Activated CD8-positive, alpha-beta T cell treated with anti-CD3 and anti-CD28 coated beads for 36 hours (primary cell): ENCODE results near the gene OBP2B. TPM values are rescaled to one million over a fixed set of nuclear protein-coding genes. Genes with fewer than 3 reads are reported as not detected.
"Not testable (repeated sequence)": the region's sequence is repeated elsewhere in the genome, so short reads cannot be mapped to it uniquely, and the experiment has no call there.

Source experiments
- ATAC-seq: fragments of 200-7000 bp; cut with Tn5 transposase; one replicate; pipeline ENCODE4 v1.10.0; 2021; ENCODE audit warnings: mild to moderate bottlenecking, moderate library complexity
- CTCF ChIA-PET: fragments of 350-600 bp; sonication (Branson Sonifier 250); formaldehyde crosslinking; loops from one replicate; lab custom pipeline; 2021; ENCODE audit warnings: antibody characterized with exemption; lab: Charles Lee
- POLR2A ChIA-PET: fragments of 350-600 bp; sonication (Branson Sonifier 250); formaldehyde crosslinking; loops from one replicate; lab custom pipeline; 2021; ENCODE audit warnings: antibody characterized with exemption; lab: Charles Lee
- DNase-seq: peaks from one replicate; pipeline ENCODE4 v3.0.0-alpha.2; 2020
- H3K27ac Mint-ChIP-seq: one replicate; pipeline ENCODE4 v1.8.0; 2021; ENCODE audit warnings: mild to moderate bottlenecking, mixed read lengths
- H3K27me3 Mint-ChIP-seq: one replicate; pipeline ENCODE4 v1.8.0; 2021; ENCODE audit warnings: mixed read lengths
- H3K36me3 Mint-ChIP-seq: one replicate; pipeline ENCODE4 v1.8.0; 2021; ENCODE audit warnings: low read depth, mixed read lengths
- H3K4me1 Mint-ChIP-seq: one replicate; pipeline ENCODE4 v1.8.0; 2021; ENCODE audit warnings: low read depth, mixed read lengths
- H3K4me3 Mint-ChIP-seq: one replicate; pipeline ENCODE4 v1.8.0; 2021; ENCODE audit warnings: mild to moderate bottlenecking, moderate library complexity, mixed read lengths
- H3K9me3 Mint-ChIP-seq: one replicate; pipeline ENCODE4 v1.8.0; 2021; ENCODE audit warnings: mixed read lengths
- intact Hi-C: fragments of 100-400 bp; cut with micrococcal nuclease; formaldehyde crosslinking; loops from one replicate; pipeline ENCODE4 v1.10.0; 2022
- total RNA-seq, 2 experiments: library from RNA; stranded (reverse); gene quantifications; one replicate each; pipeline ENCODE4 v1.2.3, GENCODE V29; 2021
- TF ChIP-seq, protein P1 (sequence below): fragments of 200-600 bp; IDR thresholded peaks from one replicate; pipeline ENCODE4 v1.8.0; 2022; ENCODE audit warnings: antibody characterized with exemption, mild to moderate bottlenecking

Gene OBP2B
- total RNA-seq, 2 experiments from 2014 or later, result not detected

DNA sequence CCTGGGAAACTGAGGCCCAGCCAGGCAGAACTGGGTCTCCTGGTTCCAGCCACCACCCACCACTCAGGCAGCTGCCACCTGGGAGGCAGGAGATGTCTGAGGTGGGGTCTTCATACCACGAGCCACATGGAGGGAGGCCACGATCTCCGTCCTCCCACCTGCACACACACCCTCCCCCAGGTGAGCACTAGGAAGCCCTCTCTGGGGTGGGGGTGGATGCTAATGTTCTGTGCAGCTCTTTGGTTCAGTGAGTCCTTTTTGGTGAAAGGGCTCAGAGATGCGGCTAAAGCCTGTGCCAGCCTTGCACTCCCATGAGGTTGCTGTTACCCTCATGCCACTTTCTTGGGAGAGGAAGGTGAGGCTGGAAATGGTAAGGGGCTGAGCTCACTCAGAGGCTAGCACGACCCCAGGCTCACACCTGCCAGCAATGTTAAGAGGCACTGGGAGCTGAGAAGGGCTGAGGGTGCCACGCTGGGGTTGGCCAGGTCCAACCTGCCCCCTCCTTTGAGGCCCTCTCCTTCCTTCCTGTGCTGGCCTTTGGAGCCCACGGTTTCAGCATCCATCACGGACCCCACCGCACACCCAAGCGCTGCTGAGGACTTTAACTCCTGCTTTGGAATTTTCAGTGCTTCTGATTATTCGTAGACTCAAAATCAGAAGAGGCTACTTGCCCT, 26.6 kb upstream of the OBP2B start:
- TF ChIP-seq, protein P1, sequence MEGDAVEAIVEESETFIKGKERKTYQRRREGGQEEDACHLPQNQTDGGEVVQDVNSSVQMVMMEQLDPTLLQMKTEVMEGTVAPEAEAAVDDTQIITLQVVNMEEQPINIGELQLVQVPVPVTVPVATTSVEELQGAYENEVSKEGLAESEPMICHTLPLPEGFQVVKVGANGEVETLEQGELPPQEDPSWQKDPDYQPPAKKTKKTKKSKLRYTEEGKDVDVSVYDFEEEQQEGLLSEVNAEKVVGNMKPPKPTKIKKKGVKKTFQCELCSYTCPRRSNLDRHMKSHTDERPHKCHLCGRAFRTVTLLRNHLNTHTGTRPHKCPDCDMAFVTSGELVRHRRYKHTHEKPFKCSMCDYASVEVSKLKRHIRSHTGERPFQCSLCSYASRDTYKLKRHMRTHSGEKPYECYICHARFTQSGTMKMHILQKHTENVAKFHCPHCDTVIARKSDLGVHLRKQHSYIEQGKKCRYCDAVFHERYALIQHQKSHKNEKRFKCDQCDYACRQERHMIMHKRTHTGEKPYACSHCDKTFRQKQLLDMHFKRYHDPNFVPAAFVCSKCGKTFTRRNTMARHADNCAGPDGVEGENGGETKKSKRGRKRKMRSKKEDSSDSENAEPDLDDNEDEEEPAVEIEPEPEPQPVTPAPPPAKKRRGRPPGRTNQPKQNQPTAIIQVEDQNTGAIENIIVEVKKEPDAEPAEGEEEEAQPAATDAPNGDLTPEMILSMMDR, result no peak
- CTCF ChIA-PET, result no interaction called here
- peaks cover 3% of the 10 kb centered on the region for H3K4me1 Mint-ChIP-seq
- no peak overlapping the region for H3K4me3 Mint-ChIP-seq
- no peaks in the 10 kb centered on the region for H3K9me3 Mint-ChIP-seq
- peaks cover 8% of the 10 kb centered on the region for H3K27me3 Mint-ChIP-seq
- POLR2A ChIA-PET, result no interaction called here
- no peak overlapping the region for H3K27ac Mint-ChIP-seq
- ATAC-seq (no peak), DNase-seq (no peak)
- intact Hi-C loops, result no loop called here
- H3K36me3 Mint-ChIP-seq, result no peaks in the 10 kb centered on the region

- POLR2A ChIA-PET, result no interaction called here
- intact Hi-C loops, result no loop called here
- H3K36me3 Mint-ChIP-seq, result no peaks in the 10 kb centered on the region
- H3K27ac Mint-ChIP-seq, result no peak overlapping the region
- ATAC-seq (no peak), DNase-seq (no peak)
- TF ChIP-seq, protein P1, result no peak
- H3K4me3 Mint-ChIP-seq, result no peak overlapping the region
- peaks cover 3% of the 10 kb centered on the region for H3K4me1 Mint-ChIP-seq
- no peaks in the 10 kb centered on the region for H3K9me3 Mint-ChIP-seq
- H3K27me3 Mint-ChIP-seq, result peaks cover 8% of the 10 kb centered on the region
- CTCF ChIA-PET, result no interaction called here
These were observed 25.7 kb upstream of the OBP2B start for GRCh38 chr9:133234577-133235322.

DNA sequence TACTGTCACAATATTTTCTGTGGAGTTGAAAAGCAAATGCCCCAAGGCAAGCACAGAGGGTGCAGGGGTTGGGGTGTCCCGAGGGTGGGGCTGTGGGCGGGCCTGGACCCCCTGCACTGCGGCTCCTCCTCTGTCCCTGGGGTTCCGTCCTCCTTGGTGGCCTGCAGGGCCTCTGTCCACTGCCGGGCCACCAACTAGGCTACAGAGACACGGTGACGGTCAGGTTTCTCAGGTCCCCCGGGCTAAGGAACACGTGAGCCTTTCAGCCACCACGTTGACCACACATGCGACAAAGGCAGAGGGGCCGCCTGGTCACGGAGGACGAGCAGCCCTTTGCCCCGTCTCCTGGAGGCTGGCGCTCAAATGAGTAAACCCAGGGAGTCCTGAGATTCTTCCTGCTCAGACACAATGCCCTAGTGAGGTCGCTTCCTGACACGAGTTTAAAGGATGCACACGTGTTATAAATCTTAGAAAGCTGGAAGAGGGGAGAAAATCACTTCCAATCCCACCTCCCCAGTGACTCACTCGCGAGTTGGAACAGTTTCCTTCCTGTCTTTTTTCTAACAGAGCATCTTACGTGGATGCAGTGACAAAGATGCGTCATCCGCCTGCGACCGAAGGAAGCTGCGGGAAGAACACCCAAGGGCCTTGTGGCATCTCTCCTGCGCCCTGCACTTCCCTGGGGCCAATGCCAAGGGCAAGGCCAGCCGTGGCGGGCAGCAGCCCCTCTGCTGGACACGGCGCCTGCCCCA, 24.8 kb upstream of the OBP2B start:
- Mint-ChIP-seq H3K9me3 (no peaks in the 10 kb centered on the region), H3K4me1 (peaks cover 1% of the 10 kb centered on the region), H3K27ac (no peak overlapping the region), H3K36me3 (no peaks in the 10 kb centered on the region), H3K4me3 (no peak overlapping the region), H3K27me3 (peaks cover 5% of the 10 kb centered on the region)
- intact Hi-C loops, result no loop called here
- no peak for ATAC-seq
- ChIA-PET POLR2A (no interaction called here), CTCF (no interaction called here)
- TF ChIP-seq, protein P1, result no peak
- DNase-seq, result no peak

DNA sequence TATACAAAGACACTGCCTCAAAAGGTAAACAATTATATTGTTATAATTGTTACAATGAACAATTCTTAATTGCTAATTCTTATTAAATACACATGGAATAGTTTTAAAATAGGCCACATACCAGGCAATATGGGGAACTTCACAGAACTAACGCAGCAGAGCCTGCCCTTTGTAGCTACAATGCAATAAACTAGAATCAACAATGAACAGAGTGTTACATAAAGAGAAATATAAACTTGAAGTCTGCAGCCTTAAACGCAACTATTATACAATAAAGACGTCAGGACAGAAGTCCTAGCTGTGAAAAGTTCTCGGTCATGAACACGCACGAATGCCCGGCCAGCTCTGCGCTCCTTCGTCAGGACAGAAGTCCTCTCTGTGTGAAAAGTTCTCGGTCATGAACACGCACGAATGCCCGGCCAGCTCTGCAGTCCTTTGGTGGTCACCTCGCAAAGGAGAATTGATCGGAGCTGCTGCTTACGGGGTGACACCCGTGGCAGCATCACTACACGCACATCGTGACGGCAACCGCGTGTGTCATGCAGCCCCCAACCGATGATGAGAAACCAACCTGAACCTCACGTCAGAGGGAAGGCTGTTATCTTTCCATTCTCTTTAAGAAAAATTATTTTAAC, 23.0 kb upstream of the OBP2B start:
- DNase-seq, H3K27ac Mint-ChIP-seq, H3K27me3 Mint-ChIP-seq, H3K9me3 Mint-ChIP-seq, H3K4me1 Mint-ChIP-seq, H3K36me3 Mint-ChIP-seq, POLR2A ChIA-PET, CTCF ChIA-PET, intact Hi-C loops, ATAC-seq, H3K4me3 Mint-ChIP-seq: not testable (repeated sequence)

DNA sequence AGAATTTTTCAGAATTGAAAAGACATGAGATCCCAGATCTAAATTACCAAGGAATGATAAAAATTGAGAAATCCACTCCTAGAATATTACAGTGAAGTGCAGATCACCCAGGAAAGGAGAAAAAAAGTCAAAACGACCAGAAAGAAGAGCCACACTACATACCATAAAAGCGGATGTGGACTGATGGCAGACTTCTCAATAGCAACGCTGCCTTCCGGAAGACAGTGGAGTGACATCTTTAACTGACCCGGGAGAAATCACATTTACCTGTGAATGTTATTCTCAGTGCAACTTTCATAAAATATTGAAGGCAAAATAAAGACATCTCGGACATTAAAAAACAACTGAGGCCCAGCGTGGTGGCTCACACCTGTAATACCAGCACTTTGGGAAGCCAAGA, 21.5 kb upstream of the OBP2B start:
- H3K4me3 Mint-ChIP-seq, H3K27ac Mint-ChIP-seq, H3K27me3 Mint-ChIP-seq, ATAC-seq, H3K9me3 Mint-ChIP-seq, H3K4me1 Mint-ChIP-seq, intact Hi-C loops, H3K36me3 Mint-ChIP-seq, POLR2A ChIA-PET, DNase-seq: not testable (repeated sequence)
- CTCF ChIA-PET, result interaction anchor here (0.7 kb wide), 1 partner anchor 9 kb away, joined by 3 read pairs; no protein-coding TSS in a partner anchor
